ENCODE results near the gene UBE2N.

Gene UBE2N

GRCh38 chr12:93365616-93366405 lies 75.9 kb downstream of the UBE2N start:
- H3K4me3 ChIP-seq (ENCODE audit: low read depth, low read length): no peak overlapping the region
- TF ChIP-seq, protein P1, sequence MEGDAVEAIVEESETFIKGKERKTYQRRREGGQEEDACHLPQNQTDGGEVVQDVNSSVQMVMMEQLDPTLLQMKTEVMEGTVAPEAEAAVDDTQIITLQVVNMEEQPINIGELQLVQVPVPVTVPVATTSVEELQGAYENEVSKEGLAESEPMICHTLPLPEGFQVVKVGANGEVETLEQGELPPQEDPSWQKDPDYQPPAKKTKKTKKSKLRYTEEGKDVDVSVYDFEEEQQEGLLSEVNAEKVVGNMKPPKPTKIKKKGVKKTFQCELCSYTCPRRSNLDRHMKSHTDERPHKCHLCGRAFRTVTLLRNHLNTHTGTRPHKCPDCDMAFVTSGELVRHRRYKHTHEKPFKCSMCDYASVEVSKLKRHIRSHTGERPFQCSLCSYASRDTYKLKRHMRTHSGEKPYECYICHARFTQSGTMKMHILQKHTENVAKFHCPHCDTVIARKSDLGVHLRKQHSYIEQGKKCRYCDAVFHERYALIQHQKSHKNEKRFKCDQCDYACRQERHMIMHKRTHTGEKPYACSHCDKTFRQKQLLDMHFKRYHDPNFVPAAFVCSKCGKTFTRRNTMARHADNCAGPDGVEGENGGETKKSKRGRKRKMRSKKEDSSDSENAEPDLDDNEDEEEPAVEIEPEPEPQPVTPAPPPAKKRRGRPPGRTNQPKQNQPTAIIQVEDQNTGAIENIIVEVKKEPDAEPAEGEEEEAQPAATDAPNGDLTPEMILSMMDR (IDR thresholded peaks at IDR 0.05; ENCODE audit: low read depth, low read length): no peak

DNA sequence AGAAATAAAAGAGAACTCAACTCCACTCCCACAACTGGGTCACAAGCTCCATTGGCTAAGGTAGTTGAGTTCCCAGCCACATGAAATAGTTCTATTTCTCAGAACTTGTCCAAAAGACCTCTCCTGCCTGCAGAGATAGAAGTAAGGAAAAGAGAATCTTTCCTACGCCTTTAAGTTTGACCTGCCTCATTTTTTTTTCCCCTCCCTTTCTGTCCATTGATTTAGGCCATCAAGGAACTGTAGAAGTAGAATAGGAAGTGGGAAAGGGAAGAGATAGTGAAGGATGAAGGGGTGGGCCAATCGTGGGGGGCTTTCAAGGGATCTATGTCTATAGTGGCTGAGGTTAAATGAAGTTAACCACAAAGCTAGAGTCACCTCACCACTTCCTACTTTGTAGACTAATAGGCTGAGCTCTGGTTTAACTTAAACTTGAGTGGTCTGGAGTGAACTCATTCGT lies 77.9 kb downstream of the UBE2N start:
- no peak overlapping the region for H3K4me3 ChIP-seq (ENCODE audit: low read depth, low read length)
- TF ChIP-seq, protein P1 (IDR thresholded peaks at IDR 0.05; ENCODE audit: low read depth, low read length): no peak

DNA sequence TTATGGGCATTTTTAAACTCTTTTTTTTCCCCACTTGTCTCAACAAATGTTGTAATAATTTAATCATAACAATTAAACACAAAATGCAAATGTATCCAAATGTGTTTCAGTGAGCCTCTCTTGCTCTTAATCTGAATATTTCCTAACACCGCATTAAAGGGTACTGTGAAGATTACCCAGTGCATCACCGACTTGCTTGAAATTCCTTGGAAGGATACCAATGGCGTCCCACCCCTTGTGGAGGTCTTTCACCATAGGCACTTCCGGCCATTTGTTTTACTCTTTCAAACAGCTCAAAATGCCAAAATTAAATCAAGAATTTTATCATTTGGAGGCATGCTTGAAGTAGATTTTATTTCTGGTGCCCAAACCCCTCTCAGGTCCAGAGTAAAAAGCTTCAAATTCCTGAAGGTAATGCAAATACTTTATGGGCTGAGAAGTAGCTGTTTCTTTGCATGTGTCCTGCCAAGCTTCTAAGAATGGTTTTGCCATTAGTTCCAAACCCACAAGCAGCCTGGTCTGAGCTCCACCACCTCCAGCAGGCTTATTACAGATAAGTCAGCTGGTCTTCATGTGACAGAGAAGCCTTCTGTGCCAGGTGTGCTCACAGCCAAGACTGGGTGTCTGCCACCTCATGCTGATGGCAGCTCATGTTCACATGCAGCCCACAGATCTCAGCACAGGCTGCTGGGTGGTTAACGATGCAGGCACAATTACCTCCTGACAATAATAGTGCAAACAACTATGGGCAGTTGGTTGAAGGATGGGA lies 80.4 kb downstream of the UBE2N start:
- H3K4me3 ChIP-seq (ENCODE audit: low read depth, low read length): no peak overlapping the region
- TF ChIP-seq, protein P1 (IDR thresholded peaks at IDR 0.05; ENCODE audit: low read depth, low read length): no peak

DNA sequence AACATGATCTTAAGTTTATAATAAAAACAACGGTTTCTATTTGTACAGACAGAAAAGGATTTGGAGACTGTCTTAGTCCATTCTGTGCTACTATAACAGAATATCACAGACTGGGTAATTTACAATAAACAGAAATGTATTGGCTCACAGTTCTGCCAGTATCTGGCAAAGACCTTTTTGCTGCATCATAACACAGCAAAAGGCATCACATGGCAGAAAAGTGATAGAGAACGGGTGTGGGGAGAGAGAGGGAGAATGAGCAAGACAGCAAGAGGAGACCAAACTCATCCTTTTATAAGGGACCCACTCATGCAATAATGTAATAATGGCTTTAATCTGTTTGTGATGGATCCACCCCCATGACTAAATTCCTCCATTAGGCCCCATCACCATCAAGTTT lies 81.1 kb downstream of the UBE2N start:
- H3K4me3 ChIP-seq (ENCODE audit: low read depth, low read length): no peak overlapping the region
- TF ChIP-seq, protein P1 (IDR thresholded peaks at IDR 0.05; ENCODE audit: low read depth, low read length): no peak

- no peak overlapping the region for H3K4me3 ChIP-seq (ENCODE audit: low read depth, low read length)
- TF ChIP-seq, protein P1 (IDR thresholded peaks at IDR 0.05; ENCODE audit: low read depth, low read length): no peak
These were observed 82.9 kb downstream of the UBE2N start for GRCh38 chr12:93358821-93359220.

GRCh38 chr12:93358058-93358457 lies 83.7 kb downstream of the UBE2N start:
- TF ChIP-seq, protein P1 (IDR thresholded peaks at IDR 0.05; ENCODE audit: low read depth, low read length): no peak
- no peak overlapping the region for H3K4me3 ChIP-seq (ENCODE audit: low read depth, low read length)

DNA sequence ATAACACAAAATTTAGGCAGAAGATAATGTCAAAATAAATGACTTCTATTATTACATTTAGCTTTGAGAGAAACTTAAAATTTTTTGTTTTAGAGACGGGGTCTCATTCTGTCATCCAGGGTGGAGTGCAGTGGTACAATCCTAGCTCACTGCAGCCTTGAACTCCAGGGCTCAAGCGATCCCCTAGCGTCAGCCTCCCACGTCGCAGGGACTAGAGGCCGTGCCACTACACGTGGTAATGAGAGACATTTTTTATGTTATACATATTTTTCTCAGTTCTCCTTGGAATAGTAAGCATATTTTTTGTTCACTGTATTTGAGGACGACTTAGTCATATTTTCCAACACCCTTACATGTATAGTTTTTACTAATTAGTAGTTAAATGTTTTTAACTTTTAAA lies 85.5 kb downstream of the UBE2N start:
- no peak overlapping the region for H3K4me3 ChIP-seq (ENCODE audit: low read depth, low read length)
- TF ChIP-seq, protein P1 (IDR thresholded peaks at IDR 0.05; ENCODE audit: low read depth, low read length): no peak

All from WI38 (cell line).